ENCODE results near the gene DMKN.

GRCh38 chr19:35500611-35501010 lies 12.8 kb downstream of the DMKN start:
- TF ChIP-seq POLR2AphosphoS5 (IDR thresholded peaks at IDR 0.05; ENCODE audit: low read depth, low read length), result no peak
- TF ChIP-seq TAF1 (IDR thresholded peaks at IDR 0.05; ENCODE audit: borderline replicate concordance, low read depth, low read length), result no peak

Data from GM12892 (cell line).